Naive B cell (primary cell): Measurements from ENCODE around the gene DAPK2. TPM values are rescaled to one million over a fixed set of nuclear protein-coding genes. Genes with fewer than 3 reads are reported as not detected.
"Not testable (repeated sequence)": the region's sequence is repeated elsewhere in the genome, so short reads cannot be mapped to it uniquely, and the experiment has no call there.

Experiments used
- ATAC-seq, 2 donors: fragments of 150-1000 bp; cut with Tn5 transposase; 2 replicates each; pipeline ENCODE4 v1.10.0; 2021; ENCODE audit warnings: low read depth in 2 of 2, mild to moderate bottlenecking in 2 of 2, moderate library complexity in 2 of 2
- DNase-seq: peaks from one replicate; pipeline ENCODE4 v3.0.0; 2022
- H3K27ac Mint-ChIP-seq, 6 donors: one replicate each; pipeline ENCODE4 v1.8.0; 2020 to 2022; ENCODE audit warnings: mild to moderate bottlenecking in 6 of 6, mixed read lengths in 6 of 6, moderate library complexity in 5 of 6, inconsistent platforms in 2 of 6
- H3K27me3 Mint-ChIP-seq, 3 donors: one replicate each; pipeline ENCODE4 v1.8.0; 2021 to 2022; ENCODE audit warnings: mixed read lengths in 3 of 3, mild to moderate bottlenecking in 1 of 3
- H3K36me3 Mint-ChIP-seq, 2 donors: one replicate each; pipeline ENCODE4 v1.8.0; 2020 to 2022; ENCODE audit warnings: mixed read lengths in 2 of 2, inconsistent platforms in 1 of 2, mild to moderate bottlenecking in 1 of 2
- H3K4me1 Mint-ChIP-seq, 3 donors: one replicate each; pipeline ENCODE4 v1.8.0; 2020 to 2022; ENCODE audit warnings: mixed read lengths in 3 of 3, inconsistent platforms in 1 of 3, mild to moderate bottlenecking in 1 of 3, moderate library complexity in 1 of 3
- H3K4me3 Mint-ChIP-seq, 8 donors: one replicate each; pipeline ENCODE4 v1.8.0; 2020 to 2022; ENCODE audit warnings: mild to moderate bottlenecking in 8 of 8, mixed read lengths in 8 of 8, moderate library complexity in 8 of 8, inconsistent platforms in 2 of 8
- H3K9me3 Mint-ChIP-seq, 7 donors: one replicate each; pipeline ENCODE4 v1.8.0; 2020 to 2022; ENCODE audit warnings: mixed read lengths in 7 of 7, mild to moderate bottlenecking in 5 of 7, inconsistent platforms in 2 of 7, moderate library complexity in 1 of 7
- polyA plus RNA-seq, 6 donors: library from polyadenylated mRNA; unstranded; fragments of 300-500 nt; fragmentation: Illumina TruSeq; gene quantifications; one replicate each; pipeline ENCODE4 v1.2.3, GENCODE V29; 2021; ENCODE audit warnings: low read depth in 6 of 6

Gene DAPK2
- polyA plus RNA-seq, 6 donors from 2014 or later = 0.69 to 10.3 (median 0.96) TPM

DNA sequence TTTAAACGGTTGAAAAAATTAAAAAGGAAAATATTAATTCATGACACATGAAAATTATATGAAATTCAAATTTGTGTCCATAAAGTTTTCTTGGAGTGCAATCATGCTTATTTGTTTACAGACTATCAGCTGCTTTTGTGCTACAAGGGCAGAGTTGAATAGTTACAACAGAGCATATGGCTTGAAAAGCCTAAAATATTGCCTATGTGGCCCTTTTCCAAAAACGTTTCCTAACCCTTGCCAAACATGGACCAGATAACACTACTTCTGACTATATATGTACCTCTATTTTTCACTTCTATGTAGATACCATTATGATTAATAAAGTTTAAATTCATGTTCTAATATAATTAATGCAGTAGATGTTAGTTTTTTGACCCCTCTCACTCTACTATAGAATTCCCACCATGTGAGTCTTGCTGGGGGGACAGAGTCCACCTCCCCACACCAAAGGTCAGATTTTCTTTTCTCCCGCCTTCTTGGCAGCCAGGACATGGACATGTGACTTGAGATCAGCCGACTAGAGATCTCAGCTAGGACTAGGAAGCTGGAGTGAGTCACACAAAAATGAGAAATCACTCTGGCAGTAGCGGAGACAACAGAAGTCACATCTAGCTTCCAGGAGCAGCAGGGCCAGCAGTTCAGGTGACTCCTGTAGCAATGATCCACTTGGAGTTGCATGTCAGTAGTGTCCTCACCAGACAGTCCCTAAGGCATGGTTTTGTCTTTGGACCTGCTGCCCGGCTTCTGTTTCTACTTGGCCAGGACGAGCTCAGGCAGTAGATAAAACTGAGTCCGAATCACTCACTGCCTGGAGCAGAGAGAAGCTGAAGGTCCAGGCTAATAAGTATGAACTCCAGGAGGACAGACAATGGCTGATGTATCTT is 24.9 kb upstream of the DAPK2 start:
- ATAC-seq (no peak), DNase-seq (no peak)
- Mint-ChIP-seq H3K9me3 (no peaks in the 10 kb centered on the region), H3K27me3 (no peaks in the 10 kb centered on the region), H3K27ac (peak overlapping the region in 2 of 6 donors; percentile 58 to 71), H3K36me3 (peaks cover 6 to 18% of the 10 kb centered on the region in 2 donors), H3K4me1 (peaks cover 24 to 32% (median 31%) of the 10 kb centered on the region in 3 donors), H3K4me3 (no peak overlapping the region)

DNA sequence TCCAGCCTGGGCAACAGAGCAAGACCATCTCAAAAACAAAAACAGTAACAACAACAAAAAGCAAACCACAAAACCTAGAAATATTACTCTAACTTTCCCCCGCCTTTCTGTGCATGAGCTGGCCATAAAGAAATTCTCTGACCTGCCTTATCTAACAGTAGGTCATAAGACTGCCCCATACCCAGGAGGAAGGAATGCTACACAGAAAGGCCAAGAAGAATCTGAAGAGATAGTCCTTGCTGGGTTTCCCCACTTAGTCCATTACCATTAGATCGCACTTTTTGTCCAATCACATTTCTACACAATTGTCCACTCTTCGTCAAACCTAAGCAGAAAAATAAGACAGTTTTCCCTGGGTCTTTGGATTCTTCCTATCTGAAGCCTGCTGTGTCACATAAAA is 23.8 kb upstream of the DAPK2 start:
- H3K4me1 Mint-ChIP-seq = peaks cover 21 to 32% (median 27%) of the 10 kb centered on the region in 3 donors
- no peaks in the 10 kb centered on the region for H3K9me3 Mint-ChIP-seq
- peak overlapping the region in 4 of 6 donors; percentile 53 to 93 (median 57) for H3K27ac Mint-ChIP-seq
- H3K4me3 Mint-ChIP-seq = peak overlapping the region in 1 of 8 donors; percentile 53
- H3K27me3 Mint-ChIP-seq = no peaks in the 10 kb centered on the region
- peaks cover 6 to 18% of the 10 kb centered on the region in 2 donors for H3K36me3 Mint-ChIP-seq
- ATAC-seq (no peak), DNase-seq (no peak)

DNA sequence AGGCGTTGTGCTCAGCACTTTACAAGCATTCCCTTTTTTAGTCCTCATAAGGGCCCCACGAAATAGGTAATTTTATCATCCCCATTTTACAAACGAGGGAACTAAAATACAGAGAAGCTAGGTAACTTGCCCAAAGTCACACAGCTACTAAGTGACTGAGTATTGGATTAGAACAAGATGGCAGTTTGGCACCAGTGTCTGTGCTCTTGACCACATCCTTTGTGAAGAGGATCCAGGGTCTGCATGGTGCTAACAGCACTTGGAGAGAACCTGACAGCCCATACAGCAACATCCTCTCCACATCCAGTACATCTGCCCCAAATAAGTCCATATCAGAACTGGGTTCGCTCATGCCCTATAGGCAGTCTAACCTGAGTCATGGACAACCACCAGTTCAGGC is 21.8 kb upstream of the DAPK2 start:
- DNase-seq = no peak
- Mint-ChIP-seq H3K9me3 (no peaks in the 10 kb centered on the region), H3K4me3 (peak overlapping the region in 1 of 8 donors; percentile 12), H3K36me3 (peaks cover 6 to 13% of the 10 kb centered on the region in 2 donors), H3K4me1 (peaks cover 21 to 32% (median 27%) of the 10 kb centered on the region in 3 donors), H3K27me3 (no peaks in the 10 kb centered on the region), H3K27ac (no peak overlapping the region)
- ATAC-seq = no peak

DNA sequence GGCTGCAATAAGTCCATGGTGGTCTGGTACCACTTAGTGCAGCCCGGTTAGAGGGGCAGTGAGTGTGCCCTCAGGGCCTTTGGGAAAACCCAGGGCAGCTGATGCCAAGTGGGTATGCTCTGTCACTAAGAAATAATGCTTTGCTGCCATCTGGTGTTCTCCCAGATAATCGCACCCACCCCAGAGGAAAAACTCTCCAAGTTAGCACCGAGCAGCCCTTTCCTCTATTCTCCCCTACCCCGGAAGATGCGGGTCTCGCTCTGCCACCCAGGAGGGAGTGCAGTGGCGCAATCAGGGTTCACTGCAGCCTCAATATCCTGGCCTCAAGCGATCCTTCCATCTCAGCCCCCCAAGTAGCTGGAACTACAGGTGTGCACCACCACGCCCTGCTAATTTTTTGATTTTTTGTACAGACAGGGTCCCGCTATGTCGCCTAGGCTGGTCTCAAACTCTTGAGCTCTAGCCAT is 21.3 kb upstream of the DAPK2 start:
- Mint-ChIP-seq H3K4me1 (peaks cover 21 to 32% (median 27%) of the 10 kb centered on the region in 3 donors), H3K27ac (peak overlapping the region in 4 of 6 donors; percentile 64 to 86 (median 74)), H3K9me3 (no peaks in the 10 kb centered on the region), H3K36me3 (peaks cover 6 to 9% of the 10 kb centered on the region in 2 donors), H3K27me3 (no peaks in the 10 kb centered on the region), H3K4me3 (peak overlapping the region in 4 of 8 donors; percentile 38 to 68 (median 50))
- peak; percentile 81 to 83 for ATAC-seq
- peak; percentile 66 for DNase-seq

DNA sequence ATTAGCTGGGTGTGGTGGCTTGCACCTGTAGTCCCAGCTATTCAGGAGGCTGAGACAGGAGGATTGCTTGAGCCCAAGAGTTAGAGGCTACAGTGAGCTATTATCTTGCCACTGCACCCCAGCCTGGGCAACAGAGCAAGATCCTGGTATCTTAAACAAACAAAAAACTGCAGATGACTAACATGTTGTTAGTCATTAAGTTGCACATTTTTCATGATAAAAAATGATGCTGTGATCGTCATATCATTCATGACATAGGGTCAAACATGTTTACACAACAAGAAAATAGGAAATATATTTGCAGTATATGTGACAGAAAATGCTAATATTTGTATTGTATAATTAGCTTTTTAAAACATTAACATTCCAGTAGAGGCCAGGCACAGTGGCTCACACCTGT is 20.2 kb upstream of the DAPK2 start:
- no peaks in the 10 kb centered on the region for H3K9me3 Mint-ChIP-seq
- H3K27me3 Mint-ChIP-seq = no peaks in the 10 kb centered on the region
- no peak overlapping the region for H3K27ac Mint-ChIP-seq
- no peaks in the 10 kb centered on the region for H3K36me3 Mint-ChIP-seq
- no peak overlapping the region for H3K4me3 Mint-ChIP-seq
- H3K4me1 Mint-ChIP-seq = peaks cover 21 to 32% (median 27%) of the 10 kb centered on the region in 3 donors
- ATAC-seq (no peak), DNase-seq (no peak)

DNA sequence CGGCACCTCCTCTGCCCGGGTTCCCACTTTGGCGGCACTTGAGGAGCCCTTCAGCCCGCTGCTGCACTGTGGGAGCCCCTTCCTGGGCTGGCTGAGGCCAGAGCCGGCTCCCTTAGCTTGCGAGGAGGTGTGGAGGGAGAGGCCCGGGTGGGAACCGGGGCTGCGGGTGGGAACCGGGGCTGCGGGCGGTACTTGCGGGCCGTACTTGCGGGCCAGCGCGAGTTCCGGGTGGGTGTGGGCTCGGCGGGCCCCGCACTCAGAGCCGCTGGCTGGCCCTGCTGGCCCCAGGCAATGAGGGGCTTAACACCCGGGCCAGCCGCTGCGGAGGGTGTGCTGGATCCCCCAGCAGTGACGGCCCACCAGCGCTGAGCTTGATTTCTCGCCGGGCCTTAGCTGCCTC is 14.4 kb upstream of the DAPK2 start:
- H3K36me3 Mint-ChIP-seq = no peaks in the 10 kb centered on the region
- no peak for ATAC-seq
- H3K9me3 Mint-ChIP-seq = no peaks in the 10 kb centered on the region
- peak overlapping the region in 1 of 8 donors; percentile 15 for H3K4me3 Mint-ChIP-seq
- no peak overlapping the region for H3K27ac Mint-ChIP-seq
- no peaks in the 10 kb centered on the region for H3K27me3 Mint-ChIP-seq
- no peaks in the 10 kb centered on the region for H3K4me1 Mint-ChIP-seq
- DNase-seq = no peak

DNA sequence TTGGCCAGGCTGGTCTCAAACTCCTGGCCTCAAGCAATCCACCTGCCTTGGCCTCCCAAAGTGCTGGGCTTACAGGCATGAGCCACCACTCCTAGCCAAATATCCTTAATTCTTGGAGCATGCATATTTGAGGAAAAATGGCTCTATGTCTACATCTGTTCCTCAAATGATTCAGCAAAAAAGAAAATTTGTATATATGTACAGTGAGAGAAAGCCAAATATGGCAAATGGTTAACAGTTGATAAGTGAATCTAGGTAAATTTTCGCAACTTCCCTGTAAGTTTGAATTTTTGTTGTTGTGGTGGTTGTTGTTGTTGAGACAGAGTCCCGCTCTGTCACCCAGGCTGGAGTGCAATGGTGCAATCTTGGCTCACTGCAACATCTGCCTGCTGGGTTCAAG is 12.8 kb upstream of the DAPK2 start:
- not testable (repeated sequence) for H3K36me3 Mint-ChIP-seq, H3K9me3 Mint-ChIP-seq, ATAC-seq, H3K4me3 Mint-ChIP-seq, DNase-seq, H3K4me1 Mint-ChIP-seq, H3K27me3 Mint-ChIP-seq
- peak overlapping the region in 1 of 6 donors; percentile 81 for H3K27ac Mint-ChIP-seq

DNA sequence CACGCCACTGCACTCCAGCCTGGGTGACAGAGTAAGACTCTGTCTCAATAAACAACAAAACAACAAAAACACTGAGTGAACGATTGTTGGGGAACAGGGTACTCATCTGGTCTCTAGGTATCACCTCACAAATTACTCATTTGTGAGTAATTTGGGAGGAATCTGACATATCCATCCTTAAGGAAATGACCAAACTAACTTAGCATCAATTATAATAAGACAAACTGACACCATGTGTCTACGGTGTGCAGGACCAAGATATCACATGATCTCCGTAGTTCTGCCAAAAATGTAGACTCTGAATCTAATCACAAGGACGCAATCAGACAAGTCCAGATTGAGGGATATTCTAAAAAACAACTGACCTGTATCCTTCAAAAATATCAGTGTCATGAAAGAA is 12.0 kb upstream of the DAPK2 start:
- peak overlapping the region in 1 of 8 donors; percentile 22 for H3K4me3 Mint-ChIP-seq
- ATAC-seq = no peak
- no peaks in the 10 kb centered on the region for H3K9me3 Mint-ChIP-seq
- DNase-seq = no peak
- H3K36me3 Mint-ChIP-seq = no peaks in the 10 kb centered on the region
- no peak overlapping the region for H3K27ac Mint-ChIP-seq
- no peaks in the 10 kb centered on the region for H3K4me1 Mint-ChIP-seq
- no peaks in the 10 kb centered on the region for H3K27me3 Mint-ChIP-seq

DNA sequence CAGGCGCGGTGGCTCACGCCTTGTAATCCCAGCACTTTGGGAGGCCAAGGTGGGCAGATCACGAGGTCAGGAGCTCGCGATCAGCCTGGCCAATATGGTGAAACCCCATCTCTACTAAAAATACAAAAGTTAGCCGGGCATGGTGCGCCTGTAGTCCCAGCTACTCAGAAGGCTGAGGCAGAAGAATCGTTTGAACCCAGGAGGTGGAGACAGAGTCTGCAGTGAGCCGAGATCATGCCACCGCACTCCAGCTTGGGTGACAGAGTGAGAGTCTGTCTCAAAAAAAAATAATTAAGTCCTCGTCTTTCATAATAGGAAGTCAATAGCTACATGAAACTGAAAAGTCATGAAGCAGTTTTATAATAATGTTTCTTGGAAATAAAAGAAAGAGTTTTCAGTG is 7.4 kb upstream of the DAPK2 start:
- H3K4me1 Mint-ChIP-seq = peaks cover 14 to 17% (median 16%) of the 10 kb centered on the region in 3 donors
- not testable (repeated sequence) for ATAC-seq, H3K9me3 Mint-ChIP-seq, H3K27ac Mint-ChIP-seq, DNase-seq, H3K27me3 Mint-ChIP-seq, H3K36me3 Mint-ChIP-seq, H3K4me3 Mint-ChIP-seq

DNA sequence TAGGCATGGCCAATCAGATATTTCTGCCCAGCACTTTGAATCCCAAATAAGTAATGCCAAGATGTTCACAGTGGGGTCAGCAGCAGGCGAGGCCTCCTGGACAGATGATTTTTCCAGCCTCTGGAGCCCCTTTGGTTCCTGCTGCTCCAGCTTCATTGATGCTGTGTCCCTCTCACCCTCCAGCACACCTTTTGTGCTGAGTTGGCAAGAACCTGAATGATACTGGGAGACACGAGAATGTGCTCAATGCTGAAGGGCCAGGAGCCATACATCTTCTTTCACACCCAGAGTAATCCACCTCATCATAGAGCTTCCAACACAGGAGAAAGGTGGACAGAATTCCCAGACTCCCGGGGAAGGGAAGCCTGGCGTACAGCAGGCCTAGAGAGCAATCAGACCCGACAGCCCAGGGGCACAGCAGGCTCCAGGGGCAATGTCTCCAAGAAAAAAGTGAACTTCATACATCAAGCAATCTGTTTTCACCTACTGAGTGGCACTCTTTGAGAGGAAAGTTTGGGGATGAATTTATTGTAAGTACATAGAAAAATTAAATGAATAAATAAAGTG is 6.7 kb upstream of the DAPK2 start:
- ATAC-seq (no peak), DNase-seq (no peak)
- H3K36me3 Mint-ChIP-seq = no peaks in the 10 kb centered on the region
- peaks cover 21 to 23% (median 22%) of the 10 kb centered on the region in 3 donors for H3K4me1 Mint-ChIP-seq
- H3K4me3 Mint-ChIP-seq = no peak overlapping the region
- H3K9me3 Mint-ChIP-seq = peaks cover 0 to 4% (median 0%) of the 10 kb centered on the region in 7 donors
- peaks cover 0 to 7% (median 4%) of the 10 kb centered on the region in 3 donors for H3K27me3 Mint-ChIP-seq
- no peak overlapping the region for H3K27ac Mint-ChIP-seq

DNA sequence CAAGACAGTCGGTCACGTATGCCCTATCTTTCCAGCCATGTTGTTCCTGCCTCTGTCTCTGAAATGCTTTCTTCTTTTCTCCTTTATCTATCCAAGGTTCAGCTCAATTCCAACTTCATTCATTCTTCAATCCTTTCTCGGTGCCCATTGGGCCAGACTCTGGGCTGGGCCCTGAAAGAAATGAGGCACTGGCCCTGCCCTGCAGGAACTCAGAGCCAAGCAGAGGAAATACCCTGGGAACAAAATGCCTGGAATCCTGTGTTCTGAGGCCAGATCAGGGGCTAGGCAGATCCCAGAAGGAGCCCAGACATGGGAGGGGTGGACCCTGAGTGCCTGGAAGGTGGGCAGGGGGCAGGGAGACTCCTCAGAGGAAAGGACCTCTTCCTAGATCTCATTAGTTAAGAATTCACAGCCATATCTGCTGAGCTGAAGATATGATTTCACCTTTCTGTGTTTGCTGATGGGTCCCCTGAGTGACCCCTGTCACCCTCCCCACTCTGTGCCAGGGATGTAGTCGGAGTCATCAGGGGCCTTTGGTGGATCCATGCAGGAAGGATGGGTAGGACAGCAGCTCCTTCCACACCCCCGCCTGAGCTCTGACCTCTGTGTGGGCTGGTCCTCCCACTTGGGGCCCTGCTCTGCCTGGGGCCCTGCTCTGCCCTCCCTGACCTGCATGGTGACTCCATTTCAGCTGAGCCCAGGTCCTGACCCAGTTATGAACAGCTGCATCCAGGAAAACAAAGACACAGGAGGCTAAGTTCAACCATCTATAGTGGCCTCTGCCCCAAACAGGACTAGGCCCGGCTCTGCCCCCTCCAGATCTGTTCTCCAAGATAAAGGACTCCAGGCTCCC is 5.3 kb upstream of the DAPK2 start:
- Mint-ChIP-seq H3K9me3 (peaks cover 0 to 4% (median 0%) of the 10 kb centered on the region in 7 donors), H3K4me1 (peaks cover 32 to 36% (median 34%) of the 10 kb centered on the region in 3 donors)
- no peak for ATAC-seq

DNA sequence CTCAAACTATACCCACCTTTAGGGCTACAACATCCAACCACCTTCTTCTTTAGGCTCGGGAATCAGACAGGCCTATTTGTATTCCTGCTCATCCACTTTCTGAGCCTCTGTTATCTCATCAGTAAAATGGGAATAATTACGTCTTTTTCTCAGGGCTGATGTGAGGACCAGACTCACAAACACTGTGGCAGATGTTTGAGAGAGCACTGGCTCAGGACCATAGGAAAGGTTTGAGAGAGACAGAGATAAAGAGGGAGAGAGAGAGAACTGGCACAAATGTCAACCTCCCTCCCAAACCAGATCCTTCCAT is 4.8 kb upstream of the DAPK2 start:
- Mint-ChIP-seq H3K4me1 (peaks cover 34 to 39% (median 37%) of the 10 kb centered on the region in 3 donors), H3K27ac (no peak overlapping the region), H3K27me3 (peaks cover 0 to 7% (median 4%) of the 10 kb centered on the region in 3 donors), H3K9me3 (peaks cover 0 to 4% (median 0%) of the 10 kb centered on the region in 7 donors), H3K36me3 (no peaks in the 10 kb centered on the region), H3K4me3 (no peak overlapping the region)
- DNase-seq (no peak), ATAC-seq (no peak)

More for the DNA sequence above, 5.3 kb upstream of the DAPK2 start:
- peaks cover 0 to 7% (median 4%) of the 10 kb centered on the region in 3 donors for H3K27me3 Mint-ChIP-seq
- H3K4me3 Mint-ChIP-seq = peak overlapping the region in 1 of 8 donors; percentile 25
- no peak for DNase-seq
- H3K36me3 Mint-ChIP-seq = no peaks in the 10 kb centered on the region
- H3K27ac Mint-ChIP-seq = peak overlapping the region in 3 of 6 donors; percentile 1 to 85 (median 32)
